HepG2 (cell line): ENCODE measurements around the gene ATXN3L. TPM values are rescaled to one million over a fixed set of nuclear protein-coding genes. Genes with fewer than 3 reads are reported as not detected.

Experiments used
- ATAC-seq: fragments of 200-7000 bp; cut with Tn5 transposase; 3 replicates; pipeline ENCODE4 v1.9.1; 2020; ENCODE audit warnings: mild to moderate bottlenecking, moderate library complexity
- BruUV-seq: library from RNA; stranded (reverse); fragments of 400-500 nt; replicated peaks from 2 replicates; lab custom pipeline; 2021; lab: Mats Ljungman, UMichigan
- CTCF ChIA-PET: fragments of 300-600 bp; formaldehyde crosslinking; extraction: SDS; loops from one replicate; lab custom pipeline; 2021; ENCODE audit warnings: low total read pairs, inconsistent platforms, low intra/inter-chr PET ratio; lab: Yijun Ruan, JAX
- POLR2A ChIA-PET: fragments of 350-600 bp; sonication (Branson Sonifier 250); formaldehyde crosslinking; loops from one replicate; lab custom pipeline; 2020; ENCODE audit warnings: antibody characterized with exemption, inconsistent platforms; lab: Yijun Ruan, JAX
- DNase-seq: peaks from one replicate; pipeline ENCODE4 v3.0.0-alpha.2; 2015; ENCODE audit warnings: low spot score
- FAIRE-seq: peaks from 3 replicates; lab custom pipeline; 2011; peaks lifted over from hg19 to GRCh38; lab: Jason Lieb, UNC
- H2AFZ ChIP-seq: one replicate; pipeline ENCODE4 v1.6.1; 2011; ENCODE audit warnings: low read length, inconsistent platforms
- H3K27ac ChIP-seq: fragments of 300-600 bp; 3 replicates; pipeline ENCODE4 v1.8.0; 2011; ENCODE audit warnings: mixed run types, mild to moderate bottlenecking, mixed read lengths, low read length, inconsistent platforms; ENCODE audit not compliant: insufficient read depth; ENCODE audit errors: extremely low read length
- H3K27me3 ChIP-seq, 2 experiments: fragments of 200-600 bp in 1 of 2; 2 replicates in 1 of 2; 3 replicates in 1 of 2; pipeline versions ENCODE4 v1.6.0 to v1.8.0; 2011; ENCODE audit warnings: low read length in 2 of 2, mild to moderate bottlenecking in 2 of 2, moderate library complexity in 2 of 2, inconsistent platforms in 1 of 2; ENCODE audit not compliant: insufficient read depth in 2 of 2, control insufficient read depth in 1 of 2
- H3K36me3 ChIP-seq, 2 experiments: fragments of 200-600 bp in 1 of 2; replicated peaks in 1 of 2; 2 replicates in 1 of 2; 3 replicates in 1 of 2; pipeline versions ENCODE4 v1.5.1 to v1.8.0; 2011; ENCODE audit warnings: low read length in 2 of 2, inconsistent platforms in 1 of 2; ENCODE audit not compliant: insufficient read depth in 2 of 2, control insufficient read depth in 1 of 2
- H3K4me1 ChIP-seq: 2 replicates; pipeline ENCODE4 v1.5.1; 2012; ENCODE audit warnings: low read length, inconsistent platforms; ENCODE audit not compliant: insufficient read depth
- H3K4me2 ChIP-seq: 2 replicates; pipeline ENCODE4 v1.6.0; 2011; ENCODE audit warnings: low read depth, low read length, inconsistent platforms
- H3K4me3 ChIP-seq, 3 experiments: fragments of 200-600 bp in 1 of 3; sonication (generic), shearing (Covaris generic) in 1 of 3; replicated peaks in 1 of 3; 2 replicates each; pipeline ENCODE4 v1.5.1; 2011 to 2016; ENCODE audit warnings: low read length in 3 of 3, inconsistent platforms in 2 of 3, low read depth in 2 of 3, mild to moderate bottlenecking in 2 of 3, control low read depth in 1 of 3, mixed read lengths in 1 of 3; ENCODE audit not compliant: insufficient read depth in 1 of 3
- H3K79me2 ChIP-seq: one replicate; pipeline ENCODE4 v1.6.1; 2011; ENCODE audit warnings: low read length, inconsistent platforms; ENCODE audit not compliant: insufficient read depth
- H3K9ac ChIP-seq: 2 replicates; pipeline ENCODE4 v1.6.0; 2011; ENCODE audit warnings: mild to moderate bottlenecking, low read depth, low read length, inconsistent platforms; ENCODE audit not compliant: insufficient read depth
- H3K9me3 ChIP-seq: 2 replicates; pipeline ENCODE4 v1.5.1; 2012; ENCODE audit warnings: mild to moderate bottlenecking, low read length
- H4K20me1 ChIP-seq: 2 replicates; pipeline ENCODE4 v1.6.0; 2011; ENCODE audit warnings: inconsistent platforms, mild to moderate bottlenecking, low read length, moderate library complexity; ENCODE audit not compliant: insufficient read depth
- ADNP ChIP-seq: sonication (generic); formaldehyde crosslinking; IDR thresholded peaks from 2 replicates; pipeline ENCODE4 v1.4.0; 2020; ENCODE audit warnings: missing genetic modification reagents
- BORCS8-MEF2B ChIP-seq: sonication (generic); formaldehyde crosslinking; IDR thresholded peaks from 2 replicates; pipeline ENCODE4 v1.8.0; 2022; ENCODE audit warnings: mild to moderate bottlenecking, missing genetic modification reagents
- CEBPG ChIP-seq: IDR thresholded peaks from 2 replicates; pipeline ENCODE4 v1.6.1; 2016
- GATA4 ChIP-seq: sonication (generic); IDR thresholded peaks from 2 replicates; pipeline ENCODE4 v1.6.1; 2016; ENCODE audit warnings: antibody characterized with exemption, low read depth, borderline replicate concordance
- MATR3 ChIP-seq: sonication (generic); formaldehyde crosslinking; IDR thresholded peaks from 2 replicates; pipeline ENCODE4 v1.4.0; 2020; ENCODE audit warnings: missing genetic modification reagents
- PREB ChIP-seq: sonication (generic); formaldehyde crosslinking; IDR thresholded peaks from 2 replicates; pipeline ENCODE4 v1.4.0; 2020; ENCODE audit warnings: missing genetic modification reagents
- ZNF10 ChIP-seq: sonication (generic); formaldehyde crosslinking; IDR thresholded peaks from 2 replicates; pipeline ENCODE4 v1.4.0; 2020; ENCODE audit warnings: mild to moderate bottlenecking, low read depth, missing genetic modification reagents, borderline replicate concordance
- ZNF598 ChIP-seq: sonication (generic); formaldehyde crosslinking; IDR thresholded peaks from 2 replicates; pipeline ENCODE4 v1.5.1; 2020; ENCODE audit warnings: mild to moderate bottlenecking, missing genetic modification reagents, borderline replicate concordance
- ZNF678 ChIP-seq: sonication (generic); formaldehyde crosslinking; IDR thresholded peaks from 2 replicates; pipeline ENCODE4 v1.4.0; 2020; ENCODE audit warnings: mild to moderate bottlenecking, missing genetic modification reagents
- ZSCAN12 ChIP-seq: sonication (generic); formaldehyde crosslinking; IDR thresholded peaks from 2 replicates; pipeline ENCODE4 v1.9.0; 2021; ENCODE audit warnings: mild to moderate bottlenecking, missing genetic modification reagents
- WGBS: methylation state at CpG from one replicate; pipeline ENCODE4 v1.1.6; 2017; ENCODE audit warnings: low lambda C conversion rate; 5-methylcytosine and 5-hydroxymethylcytosine counted together
- in situ Hi-C: cut with HindIII; loops from 2 replicates; pipeline ENCODE4 v1.10.0; 2017; ENCODE audit warnings: low pct_unique_long_range_greater_than_20kb; ENCODE audit not compliant: extremely low pct_ligation_motif_present
- intact Hi-C: fragments of 100-400 bp; cut with micrococcal nuclease; formaldehyde crosslinking; loops from one replicate; pipeline ENCODE4 v1.10.0; 2022; ENCODE audit not compliant: unreplicated experiment
- polyA plus RNA-seq, 8 experiments: library from polyadenylated mRNA; depleted of rRNA in 3 of 8; stranded (reverse) in 7 of 8; unstranded in 1 of 8; fragments of >200 nt; fragmentation: Illumina TruSeq in 4 of 8; extraction: Trizol in 4 of 8; gene quantifications; 2 replicates each; pipeline versions ENCODE4 v1.2.1 to v1.2.3, GENCODE V29; 2011 to 2016; ENCODE audit warnings: low read depth in 4 of 8, missing spikeins in 1 of 8, mixed read lengths in 1 of 8; ENCODE audit not compliant: insufficient read depth in 1 of 8
- total RNA-seq, 5 experiments: library from RNA; depleted of rRNA; stranded (reverse); fragments of >200 nt; fragmentation: Illumina TruSeq; extraction: Trizol; gene quantifications; 2 replicates each; pipeline ENCODE4 v1.2.3, GENCODE V29; 2016; ENCODE audit warnings: low read depth in 1 of 5

The ATXN3L gene
- total and polyA plus RNA-seq, 2 of the 13 experiments (the other 11 are each of a cell fraction or from before 2014, with no cell fraction given) = not detected

DNA sequence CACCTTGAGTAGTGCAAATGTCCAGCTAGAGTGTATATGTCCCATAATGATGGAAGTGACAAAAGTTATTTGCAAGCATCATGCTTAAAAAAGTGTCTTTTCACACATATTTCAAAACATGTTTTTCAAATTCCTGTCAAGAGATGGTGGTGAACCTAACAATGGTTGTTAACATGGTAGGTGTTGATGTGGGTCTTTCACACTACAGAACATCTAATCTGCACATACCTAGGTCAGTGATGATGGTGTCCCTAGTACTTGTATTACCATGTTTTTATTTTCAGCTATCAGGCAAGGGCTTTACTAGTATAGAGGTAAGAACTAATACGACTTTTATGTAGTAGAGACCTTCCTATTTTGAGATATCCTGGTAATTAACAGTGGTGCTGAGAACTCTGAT lies 3.4 kb upstream of the ATXN3L start (continued):
- TF ChIP-seq MATR3 (CRISPR knock-in tag) = no peak

DNA sequence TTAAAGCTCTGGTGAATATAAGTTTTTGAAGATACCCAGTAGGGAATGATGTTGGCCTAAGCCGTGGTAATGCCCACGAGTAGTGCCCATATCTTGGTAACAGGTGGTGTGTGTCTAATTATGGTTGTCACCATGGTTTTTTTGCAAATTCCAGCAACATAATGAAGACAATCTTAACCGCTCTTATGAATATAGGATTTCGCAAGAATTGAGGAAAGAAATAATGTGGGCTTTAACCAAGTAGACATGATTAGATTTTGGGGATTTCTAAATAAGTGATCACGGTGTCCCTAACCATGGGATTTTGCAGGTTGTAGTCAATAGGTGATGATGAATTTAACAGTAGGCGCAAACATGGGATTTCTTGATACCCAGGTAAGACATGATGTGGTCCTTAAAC lies 2.5 kb downstream of the ATXN3L start:
- no peak for DNase-seq
- H3K4me3 ChIP-seq = no peak overlapping the region
- no peak for ATAC-seq
- H3K9ac ChIP-seq = no peak overlapping the region
- H3K36me3 ChIP-seq = no peaks in the 10 kb centered on the region
- TF ChIP-seq ZNF598 (CRISPR knock-in tag) = no peak
- no peak for TF ChIP-seq ZNF10 (CRISPR knock-in tag)
- TF ChIP-seq ADNP = no peak
- TF ChIP-seq ZNF678 (CRISPR knock-in tag) = no peak
- TF ChIP-seq CEBPG (CRISPR knock-in tag) = no peak
- TF ChIP-seq ZSCAN12 (CRISPR knock-in tag) = no peak
- TF ChIP-seq PREB = no peak
- no peak for TF ChIP-seq GATA4
- TF ChIP-seq BORCS8-MEF2B (CRISPR knock-in tag) = no peak
- intact Hi-C loops (no loop called here), in situ Hi-C loops (no loop called here)
- H3K27ac ChIP-seq = no peak overlapping the region
- 82% methylated on average over 6 of the region's 6 CpGs for WGBS
- POLR2A ChIA-PET = no interaction called here
- H3K4me1 ChIP-seq = no peaks in the 10 kb centered on the region
- no peak overlapping the region for H2AFZ ChIP-seq
- no peaks in the 10 kb centered on the region for H3K9me3 ChIP-seq
- no peaks in the 10 kb centered on the region for H3K27me3 ChIP-seq
- no peak overlapping the region for H3K4me2 ChIP-seq
- H3K79me2 ChIP-seq = no peaks in the 10 kb centered on the region
- no peaks in the 10 kb centered on the region for H4K20me1 ChIP-seq
- no TSS peak for BruUV-seq
- no peak for FAIRE-seq
- CTCF ChIA-PET = no interaction called here
